Suppressor macrophage treated with lipopolysaccharide for 4 hours (primary cell): ENCODE results near the gene UMODL1.
A peak's percentile ranks its signal among the peaks of the same experiment; 100 is the strongest.
"Not testable (repeated sequence)": the region's sequence is repeated elsewhere in the genome, so short reads cannot be mapped to it uniquely, and the experiment has no call there.

Experiments
- DNase-seq: peaks from one replicate; pipeline ENCODE4 v3.0.0-alpha.2; 2020

UMODL1 gene

DNA sequence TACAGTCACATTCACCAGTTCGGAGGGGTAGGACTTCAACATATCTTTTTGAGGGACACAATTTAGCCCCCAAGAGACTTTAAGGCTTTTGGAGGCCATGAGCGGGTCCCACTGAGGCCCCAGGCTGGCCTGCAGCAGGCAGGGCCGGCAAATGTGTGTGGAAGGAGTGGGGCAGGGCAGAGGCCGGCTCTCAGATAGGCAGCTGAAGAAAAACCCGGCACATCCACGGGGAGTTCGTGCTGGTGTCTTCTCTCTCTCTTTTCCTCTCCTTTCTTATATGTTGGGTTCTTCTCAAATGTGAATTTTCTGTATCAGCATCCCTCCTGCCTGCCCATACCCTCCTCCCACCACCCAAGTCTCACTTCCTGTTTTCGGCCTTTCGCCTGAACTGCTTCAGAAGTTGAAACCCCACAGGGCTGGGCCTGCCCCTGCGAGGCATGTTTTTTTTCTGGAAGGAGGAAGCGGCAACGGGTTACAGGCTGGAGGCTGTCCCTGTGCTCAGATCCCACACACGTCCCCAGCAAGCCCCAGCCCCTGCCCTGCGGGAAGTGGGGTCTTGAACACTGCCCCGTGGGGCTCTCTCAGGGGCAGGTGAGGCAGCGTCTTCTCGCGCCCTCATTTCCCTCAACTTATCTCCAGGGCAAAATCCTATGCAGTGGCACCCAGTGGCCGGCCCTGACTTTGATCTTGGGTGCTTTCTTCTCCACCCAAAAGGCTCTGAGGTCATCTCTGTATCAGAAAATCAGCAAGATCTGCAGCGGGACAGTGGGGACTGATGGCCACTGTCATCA lies 9.7 kb upstream of the UMODL1 start:
- peak; percentile 93 for DNase-seq

DNA sequence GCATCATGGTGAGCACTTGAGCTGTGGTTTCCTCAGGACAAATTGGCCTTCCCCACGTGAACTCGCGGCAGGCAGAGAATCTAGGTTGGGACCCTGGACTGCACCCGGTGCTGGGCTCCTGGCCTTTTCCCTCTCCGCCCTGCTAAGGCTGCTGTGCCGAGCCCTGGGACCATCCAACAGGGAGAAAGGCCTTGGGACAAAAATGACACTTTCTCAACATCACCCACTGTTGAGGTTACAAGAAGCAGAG lies 9.2 kb upstream of the UMODL1 start:
- DNase-seq, result no peak

- DNase-seq, result peak; percentile 18
These were observed 8.7 kb upstream of the UMODL1 start for GRCh38 chr21:42062236-42063022.

GRCh38 chr21:42063191-42063570 lies 7.9 kb upstream of the UMODL1 start:
- peak; percentile 51 for DNase-seq

- DNase-seq, result peak; percentile 32
These were observed 7.3 kb upstream of the UMODL1 start for GRCh38 chr21:42063571-42064521.

DNA sequence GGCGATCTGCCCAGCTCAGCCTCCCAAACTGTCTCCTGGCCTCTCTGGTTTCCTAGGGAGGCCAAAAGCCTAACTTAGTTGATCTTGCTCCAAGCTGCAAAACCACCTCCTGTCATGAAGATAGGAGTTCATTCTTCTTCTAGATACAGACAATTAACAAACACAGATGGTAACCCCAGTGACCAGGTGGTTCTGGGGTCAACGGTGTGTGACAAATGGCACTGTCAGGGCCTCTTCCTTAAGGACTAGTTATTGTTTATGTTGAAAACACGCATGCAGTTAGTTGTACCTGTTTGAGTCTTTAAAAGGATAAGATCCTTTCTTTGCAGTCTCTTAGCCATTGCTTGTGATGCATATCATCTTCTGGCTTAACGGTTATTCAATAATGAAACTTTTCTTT lies 4.6 kb upstream of the UMODL1 start:
- no peak for DNase-seq

DNA sequence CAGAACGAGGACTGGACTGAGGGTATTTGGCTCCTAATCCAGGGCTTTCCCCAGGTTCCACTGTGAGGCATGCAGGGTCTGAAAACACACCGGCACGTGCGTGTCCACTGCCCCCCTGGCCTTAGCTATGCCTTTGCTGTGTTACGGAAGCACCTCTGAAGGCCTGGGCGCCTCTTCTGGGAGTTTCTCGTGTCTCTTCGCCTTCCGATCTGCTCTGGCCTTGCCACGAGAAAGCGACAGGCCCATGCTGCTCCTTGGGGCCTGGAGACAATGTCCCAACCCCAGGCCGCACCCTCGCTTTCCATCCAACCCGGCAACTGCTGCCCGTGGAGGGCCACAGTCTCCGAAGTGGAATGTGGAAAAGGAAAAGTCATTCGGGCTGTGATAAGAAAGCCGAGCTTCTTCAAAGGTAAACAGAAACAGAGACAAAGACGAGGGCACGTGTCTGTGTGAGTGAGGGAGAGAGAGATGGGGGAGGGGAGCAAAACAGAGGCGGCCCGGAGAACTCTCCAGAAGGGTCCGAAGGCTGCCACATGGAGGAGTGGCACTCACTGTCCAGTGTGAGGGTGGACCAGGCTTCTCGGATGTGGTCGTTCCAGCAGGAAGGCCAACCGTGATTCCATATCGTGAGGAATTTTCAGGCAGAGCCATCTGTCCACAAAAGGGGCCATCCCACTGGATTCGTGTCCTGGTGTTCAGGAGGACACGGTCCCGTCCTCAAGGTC lies 3.4 kb upstream of the UMODL1 start:
- DNase-seq, result no peak

DNA sequence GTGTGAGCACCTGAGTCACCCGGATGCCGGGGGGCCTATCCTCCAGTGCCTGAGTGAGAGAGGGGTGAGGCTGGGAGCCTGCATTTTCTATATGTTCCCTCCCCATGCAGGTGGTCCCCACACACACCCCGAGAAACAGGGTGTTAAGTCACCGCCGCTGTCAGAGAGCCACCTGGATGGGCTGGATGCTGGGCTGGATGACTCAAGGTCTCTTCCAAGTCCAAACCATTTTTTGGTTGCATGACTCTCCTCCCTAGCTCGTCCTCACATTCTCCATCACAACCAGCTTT lies 2.9 kb upstream of the UMODL1 start:
- DNase-seq, result no peak

DNA sequence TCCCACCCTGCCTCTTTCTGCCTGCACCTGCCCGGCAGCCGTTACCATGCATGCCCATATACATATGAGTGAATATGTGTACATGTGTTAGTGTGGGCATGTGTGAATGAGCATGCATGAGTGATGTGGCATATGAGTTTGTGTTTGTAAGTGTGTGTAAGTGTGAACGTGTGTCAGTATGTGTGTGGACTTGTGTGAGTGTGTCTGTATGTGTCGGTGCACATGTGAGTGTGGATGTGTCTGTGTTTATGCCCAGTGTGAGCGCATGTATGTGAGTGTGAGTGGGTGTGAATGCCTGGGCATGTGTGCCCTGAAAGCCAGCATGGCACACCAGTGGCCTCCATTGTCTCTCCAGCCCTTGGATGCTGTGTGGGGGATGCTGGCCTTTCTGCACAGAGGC lies 2.5 kb upstream of the UMODL1 start:
- no peak for DNase-seq

DNA sequence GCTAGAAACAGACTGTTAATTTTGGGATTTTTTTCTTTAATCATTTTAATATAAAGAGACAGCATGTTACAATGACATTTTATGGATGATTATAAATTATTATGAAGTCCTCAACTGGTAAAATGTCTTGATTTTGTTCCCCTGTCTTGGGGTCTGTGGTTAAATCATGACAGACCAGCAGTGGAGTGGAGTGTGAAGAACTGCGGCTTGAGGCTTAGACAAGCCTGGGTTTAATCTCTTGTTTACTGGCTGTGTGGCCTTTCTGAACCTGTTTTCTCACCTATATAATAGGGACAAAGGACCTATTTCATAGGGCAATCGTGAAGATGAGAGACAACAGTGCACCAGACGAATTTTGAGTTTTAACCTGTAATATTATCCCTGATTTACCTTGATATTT lies 1.8 kb upstream of the UMODL1 start:
- no peak for DNase-seq

GRCh38 chr21:42069843-42070242 lies 1.3 kb upstream of the UMODL1 start:
- no peak for DNase-seq

- no peak for DNase-seq
These were observed 2.3 kb downstream of the UMODL1 start for GRCh38 chr21:42073145-42074099.

DNA sequence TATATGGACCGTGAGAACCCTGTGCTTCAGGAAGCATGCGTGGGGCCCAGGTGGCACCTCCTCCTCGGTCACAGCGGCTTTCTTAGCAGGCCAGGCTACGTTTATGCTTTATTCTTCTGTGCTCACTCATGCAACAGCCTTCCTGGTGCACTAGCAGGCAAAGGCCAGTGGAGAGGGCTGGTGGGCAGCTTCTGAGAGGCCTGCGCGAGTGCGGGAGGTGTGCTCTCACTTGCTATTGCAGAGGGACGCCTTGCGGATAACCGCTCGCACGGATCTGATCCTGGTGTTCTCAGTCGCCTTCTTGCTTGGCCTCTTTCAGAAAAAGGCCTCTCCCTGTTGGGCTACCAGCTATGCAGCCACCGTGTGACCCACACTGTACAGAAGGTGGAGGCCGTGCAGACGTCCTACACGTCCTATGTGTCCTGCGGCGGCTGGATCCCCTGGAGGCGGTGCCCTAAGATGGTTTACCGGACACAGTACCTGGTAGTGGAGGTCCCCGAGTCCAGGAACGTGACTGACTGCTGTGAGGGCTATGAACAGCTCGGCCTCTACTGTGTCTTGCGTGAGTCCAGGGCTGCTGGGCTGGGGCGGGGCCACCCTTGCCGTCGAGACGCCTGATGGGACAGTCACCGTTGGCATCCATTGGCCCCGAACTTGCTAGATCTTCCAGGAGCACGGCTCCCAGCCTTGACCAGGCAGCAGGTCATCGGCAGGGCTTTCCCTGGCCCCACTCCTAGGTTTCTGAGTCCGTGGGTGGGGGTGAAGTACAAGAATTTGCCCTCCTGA lies 4.8 kb downstream of the UMODL1 start:
- DNase-seq, result no peak

GRCh38 chr21:42077685-42078238 lies 6.6 kb downstream of the UMODL1 start:
- DNase-seq, result not testable (repeated sequence)

DNA sequence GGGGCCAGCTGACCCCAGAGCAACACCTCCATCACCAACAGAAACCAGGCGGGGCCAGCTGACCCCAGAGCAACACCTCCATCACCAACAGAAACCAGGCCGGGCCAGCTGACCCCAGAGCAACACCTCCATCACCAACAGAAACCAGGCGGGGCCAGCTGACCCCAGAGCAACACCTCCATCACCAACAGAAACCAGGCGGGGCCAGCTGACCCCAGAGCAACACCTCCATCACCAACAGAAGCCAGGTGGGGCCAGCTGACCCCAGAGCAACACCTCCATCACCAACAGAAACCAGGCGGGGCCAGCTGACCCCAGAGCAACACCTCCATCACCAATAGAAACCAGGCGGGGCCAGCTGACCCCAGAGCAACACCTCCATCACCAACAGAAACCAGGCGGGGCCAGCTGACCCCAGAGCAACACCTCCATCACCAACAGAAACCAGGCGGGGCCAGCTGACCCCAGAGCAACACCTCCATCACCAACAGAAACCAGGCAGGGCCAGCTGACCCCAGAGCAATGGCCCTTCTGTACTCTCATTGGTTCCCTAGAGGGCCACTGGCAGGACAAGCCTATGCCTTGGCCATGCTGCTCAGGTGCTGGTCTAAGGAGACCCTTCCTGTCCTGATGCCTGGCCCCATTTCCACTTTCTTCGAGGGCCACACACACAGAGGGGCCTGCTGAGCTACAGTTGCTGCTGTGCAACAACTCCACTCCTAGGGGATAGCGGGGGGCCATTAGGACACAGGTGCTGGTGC lies 7.3 kb downstream of the UMODL1 start:
- not testable (repeated sequence) for DNase-seq

DNA sequence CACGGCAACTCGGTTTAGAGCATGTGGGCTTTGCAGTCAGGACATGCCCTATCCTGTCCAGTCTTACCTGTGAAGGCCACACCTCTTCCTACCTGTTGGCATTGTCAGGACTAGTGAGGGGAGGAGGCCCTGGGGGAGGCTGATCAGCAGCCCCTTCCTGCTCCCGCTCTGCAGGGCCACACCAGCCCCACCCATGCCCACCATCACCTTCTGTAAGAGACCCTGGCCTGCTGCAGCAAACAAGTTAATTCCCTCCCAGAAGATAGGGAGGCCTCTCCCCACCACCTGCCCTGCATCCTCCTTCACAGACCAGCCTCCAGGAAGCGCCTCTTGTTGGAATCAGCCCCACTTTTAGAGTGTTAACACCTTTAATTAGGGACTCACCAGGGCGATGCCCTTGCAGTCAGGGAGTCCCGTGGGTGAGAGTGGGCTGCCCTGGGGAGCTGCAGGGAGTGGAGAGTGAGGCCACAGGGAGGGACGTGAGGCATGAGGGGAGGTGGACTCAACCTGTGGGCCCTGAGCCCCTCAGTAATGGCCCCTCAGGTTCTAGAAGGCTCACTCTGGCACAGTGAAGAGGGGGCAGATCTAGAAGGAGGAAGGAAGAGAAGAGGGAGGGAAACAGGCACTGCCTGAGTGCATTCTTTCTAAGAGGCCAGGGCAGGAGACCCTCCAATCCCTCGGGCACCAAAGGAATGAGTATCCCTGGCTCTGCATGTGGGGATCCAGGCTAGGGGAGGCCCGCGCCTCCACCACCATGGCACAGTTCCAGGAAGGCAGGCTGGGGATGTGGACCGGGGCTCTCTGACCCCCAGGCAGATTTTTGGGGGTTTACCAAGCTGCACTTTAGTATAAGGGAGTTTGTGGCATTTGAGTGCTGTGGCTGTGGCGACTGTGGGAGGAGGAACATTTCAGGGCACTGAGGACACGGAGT lies 8.2 kb downstream of the UMODL1 start:
- no peak for DNase-seq

DNA sequence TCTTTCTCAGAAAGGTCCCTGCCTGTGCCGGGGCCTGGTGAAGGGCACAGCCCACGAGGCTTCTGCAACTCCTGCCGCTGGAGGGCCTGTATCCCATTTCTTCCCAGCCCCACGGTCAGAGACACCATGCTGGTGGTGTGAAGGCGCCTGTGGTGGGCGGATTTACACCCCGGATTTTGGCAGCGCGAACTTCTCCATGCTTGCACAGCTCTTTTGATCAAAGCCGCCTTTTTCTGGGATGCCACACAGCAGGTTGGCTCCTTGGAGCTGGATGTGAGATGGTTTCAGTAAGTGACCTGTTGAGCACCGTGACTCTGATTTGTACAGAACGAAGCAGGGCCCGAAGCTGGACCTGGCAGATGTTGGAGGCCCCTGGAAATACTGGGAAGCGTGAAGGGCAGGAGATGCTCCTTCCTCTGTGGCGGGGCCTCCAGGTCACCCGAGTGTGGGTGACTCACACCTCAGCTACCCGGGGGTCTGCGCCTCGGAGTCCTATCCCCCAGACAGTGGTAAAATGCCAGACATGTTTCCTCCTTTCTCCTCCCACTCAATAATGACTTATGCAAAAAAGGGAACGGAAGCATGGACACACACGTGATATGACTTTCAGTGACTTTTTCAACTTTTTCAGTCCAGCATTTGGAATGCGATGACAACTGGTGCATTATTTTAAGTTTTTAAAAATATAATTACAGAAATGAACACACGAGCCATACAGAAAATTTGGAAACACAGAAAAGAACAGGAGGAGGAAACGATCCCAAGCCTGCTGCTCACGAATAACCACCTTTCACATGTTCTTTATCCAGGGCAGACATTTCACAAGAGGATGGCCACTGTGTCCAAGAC lies 9.0 kb downstream of the UMODL1 start:
- peak; percentile 72 for DNase-seq

DNA sequence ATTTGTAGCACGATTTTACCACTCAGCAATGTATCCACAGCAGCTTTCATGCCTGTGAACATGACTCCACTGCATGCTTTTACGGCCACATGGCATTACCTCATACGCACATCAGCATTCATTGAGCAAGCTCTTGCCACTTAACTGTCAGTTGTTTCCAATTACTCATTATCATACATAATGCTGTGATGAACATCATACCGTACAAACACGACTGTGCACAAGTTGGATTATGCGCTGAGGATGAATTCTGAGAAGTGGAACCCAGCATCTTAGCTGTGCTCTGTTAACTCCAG lies 9.6 kb downstream of the UMODL1 start:
- peak; percentile 91 for DNase-seq
